CD4-positive, alpha-beta memory T cell (primary cell): ENCODE results near the gene USH1C. TPM values are rescaled to one million over a fixed set of nuclear protein-coding genes. Genes with fewer than 3 reads are reported as not detected.

Source experiments
- CTCF ChIA-PET: fragments of 350-600 bp; sonication (Branson Sonifier 250); formaldehyde crosslinking; loops from one replicate; lab custom pipeline; 2021; ENCODE audit warnings: inconsistent platforms; ENCODE audit not compliant: partially characterized antibody; lab: Charles Lee
- POLR2A ChIA-PET: fragments of 350-600 bp; sonication (Branson Sonifier 250); formaldehyde crosslinking; loops from one replicate; lab custom pipeline; 2021; ENCODE audit not compliant: partially characterized antibody; lab: Charles Lee
- DNase-seq, 5 donors: peaks; one replicate each; pipeline versions ENCODE4 v3.0.0 to v3.0.0-alpha.2; 2020 to 2022; ENCODE audit warnings: mixed read lengths in 1 of 5
- H3K27ac ChIP-seq: one replicate; pipeline ENCODE4 v1.7.0; 2013; ENCODE audit warnings: low read depth, low read length
- H3K27me3 ChIP-seq: 2 replicates; pipeline ENCODE4 v1.7.0; 2013; ENCODE audit warnings: mild to moderate bottlenecking, low read length, moderate library complexity; ENCODE audit not compliant: insufficient read depth
- H3K36me3 ChIP-seq: 2 replicates; pipeline ENCODE4 v1.7.0; 2013; ENCODE audit warnings: mild to moderate bottlenecking, low read length, moderate library complexity; ENCODE audit not compliant: insufficient read depth
- H3K4me1 ChIP-seq: 2 replicates; pipeline ENCODE4 v1.7.0; 2013; ENCODE audit warnings: mild to moderate bottlenecking, low read length, moderate library complexity; ENCODE audit not compliant: insufficient read depth
- H3K4me3 ChIP-seq, 2 donors: one replicate each; pipeline ENCODE4 v1.7.0; 2013; ENCODE audit warnings: low read length in 2 of 2, mild to moderate bottlenecking in 1 of 2
- H3K9me3 ChIP-seq, 2 donors: one replicate each; pipeline ENCODE4 v1.7.0; 2013; ENCODE audit warnings: low read length in 2 of 2, control low read depth in 1 of 2; ENCODE audit not compliant: control insufficient read depth in 1 of 2
- H3K27ac Mint-ChIP-seq, 7 donors: one replicate each; pipeline ENCODE4 v1.8.0; 2020 to 2021; ENCODE audit warnings: mixed read lengths in 7 of 7, mild to moderate bottlenecking in 6 of 7, inconsistent platforms in 3 of 7, moderate library complexity in 3 of 7
- H3K27me3 Mint-ChIP-seq, 2 donors: one replicate each; pipeline ENCODE4 v1.8.0; 2020 to 2021; ENCODE audit warnings: mixed read lengths in 2 of 2
- H3K36me3 Mint-ChIP-seq, 2 donors: one replicate each; pipeline ENCODE4 v1.8.0; 2020 to 2021; ENCODE audit warnings: mixed read lengths in 2 of 2, inconsistent platforms in 1 of 2, mild to moderate bottlenecking in 1 of 2
- H3K4me1 Mint-ChIP-seq, 4 donors: one replicate each; pipeline ENCODE4 v1.8.0; 2020 to 2021; ENCODE audit warnings: mixed read lengths in 4 of 4, mild to moderate bottlenecking in 1 of 4
- H3K4me3 Mint-ChIP-seq, 8 donors: one replicate each; pipeline ENCODE4 v1.8.0; 2020 to 2021; ENCODE audit warnings: mixed read lengths in 8 of 8, mild to moderate bottlenecking in 7 of 8, moderate library complexity in 6 of 8, inconsistent platforms in 3 of 8
- H3K9me3 Mint-ChIP-seq, 8 donors: one replicate each; pipeline ENCODE4 v1.8.0; 2020 to 2021; ENCODE audit warnings: mixed read lengths in 8 of 8, mild to moderate bottlenecking in 5 of 8, inconsistent platforms in 3 of 8, moderate library complexity in 1 of 8
- intact Hi-C: fragments of 100-400 bp; cut with micrococcal nuclease; formaldehyde crosslinking; loops from one replicate; pipeline ENCODE4 v1.15.1; 2023
- polyA plus RNA-seq, 2 donors: library from polyadenylated mRNA; unstranded; fragments of 300-500 nt; fragmentation: Illumina TruSeq; gene quantifications; one replicate each; pipeline ENCODE4 v1.2.3, GENCODE V29; 2021
- total RNA-seq, 2 experiments: library from RNA; stranded (reverse); gene quantifications; one replicate each; pipeline ENCODE4 v1.2.3, GENCODE V29; 2021

USH1C gene
- total and polyA plus RNA-seq, 4 experiments from 2014 or later: not detected

DNA sequence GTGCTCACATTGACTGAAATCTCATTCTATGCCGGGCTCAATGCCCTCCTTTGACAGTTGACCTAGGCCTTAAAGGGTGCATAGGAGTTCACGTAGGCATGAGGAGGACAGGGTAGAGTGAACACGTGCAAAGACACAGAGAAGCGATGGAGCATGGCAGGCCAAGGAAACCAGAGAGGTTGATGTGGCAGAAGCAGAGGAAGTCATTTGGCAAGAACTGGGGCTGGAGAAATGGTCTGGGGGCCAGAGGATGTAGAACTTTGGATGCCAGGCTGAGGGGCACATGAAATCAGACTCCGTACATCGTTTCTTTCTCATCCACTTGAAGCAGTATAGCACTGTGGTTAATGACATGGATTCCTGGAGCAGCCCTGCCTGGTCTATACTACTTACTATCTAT is 54.0 kb downstream of the USH1C start:
- intact Hi-C loops: no loop called here
- Mint-ChIP-seq H3K36me3 (no peaks in the 10 kb centered on the region), H3K27ac (no peak overlapping the region), H3K4me1 (no peaks in the 10 kb centered on the region), H3K4me3 (no peak overlapping the region), H3K27me3 (peaks cover 9 to 20% of the 10 kb centered on the region in 2 donors), H3K9me3 (no peaks in the 10 kb centered on the region)
- Histone ChIP-seq H3K36me3 (no peaks in the 10 kb centered on the region), H3K4me3 (no peak overlapping the region), H3K9me3 (no peaks in the 10 kb centered on the region), H3K27ac (no peak overlapping the region), H3K4me1 (no peaks in the 10 kb centered on the region), H3K27me3 (no peaks in the 10 kb centered on the region)
- CTCF ChIA-PET: no interaction called here
- DNase-seq: no peak
- POLR2A ChIA-PET: no interaction called here

DNA sequence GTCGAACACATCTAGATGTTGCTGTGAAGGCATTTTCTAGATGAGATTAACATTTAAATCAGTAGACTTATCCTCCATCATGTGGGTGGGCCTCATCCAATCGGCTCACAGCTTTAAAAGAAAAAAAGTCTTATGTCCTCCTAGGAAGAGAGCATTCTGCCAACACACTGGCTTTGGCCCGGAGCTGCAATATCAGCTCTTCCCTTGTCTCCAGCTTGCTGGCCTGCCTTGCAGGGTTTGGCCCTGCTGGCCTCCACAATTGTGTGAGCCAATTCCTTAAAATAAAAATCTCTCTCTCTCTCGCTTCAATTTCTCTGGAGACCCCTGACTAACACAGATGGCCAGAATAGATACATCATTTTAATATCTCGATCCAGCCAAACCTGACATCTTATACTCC is 54.5 kb downstream of the USH1C start:
- H3K36me3 ChIP-seq: no peaks in the 10 kb centered on the region
- ChIA-PET POLR2A (no interaction called here), CTCF (no interaction called here)
- H3K27ac ChIP-seq: no peak overlapping the region
- H3K4me3 ChIP-seq: no peak overlapping the region
- H3K9me3 ChIP-seq: no peaks in the 10 kb centered on the region
- no peaks in the 10 kb centered on the region for H3K9me3 Mint-ChIP-seq
- no peaks in the 10 kb centered on the region for H3K4me1 Mint-ChIP-seq
- H3K27ac Mint-ChIP-seq: no peak overlapping the region
- DNase-seq: no peak
- intact Hi-C loops: no loop called here
- H3K4me1 ChIP-seq: no peaks in the 10 kb centered on the region
- no peaks in the 10 kb centered on the region for H3K27me3 ChIP-seq
- peaks cover 9 to 20% of the 10 kb centered on the region in 2 donors for H3K27me3 Mint-ChIP-seq
- no peaks in the 10 kb centered on the region for H3K36me3 Mint-ChIP-seq
- no peak overlapping the region for H3K4me3 Mint-ChIP-seq

DNA sequence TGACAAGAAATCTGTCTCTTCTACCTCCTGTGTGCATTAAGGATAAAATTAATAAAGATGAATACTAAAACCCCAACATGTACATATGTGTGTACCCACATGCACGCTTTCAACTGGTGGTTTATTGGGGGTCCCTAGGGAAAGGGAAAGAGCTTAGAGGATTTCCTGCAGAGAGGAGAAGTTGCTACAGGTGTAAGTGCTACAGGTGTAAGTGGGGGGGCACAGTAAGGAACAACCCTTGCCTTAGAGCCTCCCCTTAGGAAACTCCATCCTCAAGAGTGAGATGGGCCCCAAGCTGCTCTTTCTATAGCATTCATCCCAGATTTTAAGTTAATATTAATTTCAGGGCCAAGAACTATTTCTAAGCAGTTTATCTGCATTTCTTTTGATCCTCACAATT is 55.7 kb downstream of the USH1C start:
- DNase-seq: no peak
- H3K9me3 Mint-ChIP-seq: peaks cover 0 to 3% (median under 1%) of the 10 kb centered on the region in 8 donors
- no peaks in the 10 kb centered on the region for H3K27me3 ChIP-seq
- intact Hi-C loops: no loop called here
- no peak overlapping the region for H3K4me3 Mint-ChIP-seq
- no peak overlapping the region for H3K27ac ChIP-seq
- H3K9me3 ChIP-seq: no peaks in the 10 kb centered on the region
- H3K4me1 ChIP-seq: no peaks in the 10 kb centered on the region
- H3K4me3 ChIP-seq: no peak overlapping the region
- no peaks in the 10 kb centered on the region for H3K36me3 Mint-ChIP-seq
- no peak overlapping the region for H3K27ac Mint-ChIP-seq
- POLR2A ChIA-PET: no interaction called here
- CTCF ChIA-PET: interaction anchor here (1.2 kb wide), 1 partner anchor 10 kb away, joined by 4 read pairs; no protein-coding TSS in a partner anchor
- no peaks in the 10 kb centered on the region for H3K4me1 Mint-ChIP-seq
- H3K27me3 Mint-ChIP-seq: peaks cover 11 to 20% of the 10 kb centered on the region in 2 donors
- no peaks in the 10 kb centered on the region for H3K36me3 ChIP-seq

DNA sequence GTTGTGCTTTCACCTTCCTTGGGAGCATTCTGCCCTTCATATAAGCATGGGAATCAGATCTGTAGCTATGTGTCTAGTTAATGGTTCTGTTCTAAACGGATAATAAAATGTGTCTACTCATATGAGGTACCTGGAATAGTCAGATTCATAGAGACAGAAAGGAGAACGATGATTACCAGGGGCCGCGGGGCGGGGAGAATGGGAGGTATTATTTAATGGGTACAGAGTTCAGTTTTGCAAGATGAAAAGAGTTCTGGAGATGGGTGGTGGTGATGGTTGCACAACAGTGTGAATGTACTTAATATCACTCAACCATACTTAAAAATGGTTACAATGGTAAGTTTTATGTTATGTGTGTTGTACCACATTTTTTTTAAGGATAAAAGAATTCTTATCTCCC is 57.6 kb downstream of the USH1C start:
- peaks cover 14 to 19% of the 10 kb centered on the region in 2 donors for H3K27me3 Mint-ChIP-seq
- CTCF ChIA-PET: no interaction called here
- H3K9me3 Mint-ChIP-seq: peaks cover 0 to 7% (median 2%) of the 10 kb centered on the region in 8 donors
- Histone ChIP-seq H3K36me3 (no peaks in the 10 kb centered on the region), H3K27ac (no peak overlapping the region), H3K4me3 (no peak overlapping the region), H3K4me1 (no peaks in the 10 kb centered on the region), H3K9me3 (no peaks in the 10 kb centered on the region), H3K27me3 (no peaks in the 10 kb centered on the region)
- H3K4me1 Mint-ChIP-seq: no peaks in the 10 kb centered on the region
- POLR2A ChIA-PET: no interaction called here
- H3K4me3 Mint-ChIP-seq: no peak overlapping the region
- intact Hi-C loops: no loop called here
- peak overlapping the region in 1 of 7 donors; percentile 23 for H3K27ac Mint-ChIP-seq
- no peaks in the 10 kb centered on the region for H3K36me3 Mint-ChIP-seq
- no peak for DNase-seq

DNA sequence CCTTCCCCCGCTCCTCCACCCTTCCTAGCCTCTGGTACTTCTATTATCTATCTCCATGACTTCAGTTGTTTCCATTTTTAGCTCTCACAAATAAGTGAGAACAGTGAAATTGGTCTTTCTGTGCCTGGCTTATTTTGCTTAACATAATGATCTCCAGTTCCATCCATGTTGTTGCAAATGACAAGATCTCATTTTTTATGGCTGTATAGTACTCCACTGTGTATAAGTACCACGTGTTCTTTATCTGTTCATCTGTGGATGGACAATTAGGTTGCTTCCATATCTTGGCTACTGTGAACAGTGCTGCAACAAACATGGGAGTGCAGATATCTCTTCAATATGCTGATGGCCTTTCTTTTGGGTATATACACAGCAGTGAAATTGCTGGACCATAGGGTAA is 60.7 kb downstream of the USH1C start:
- DNase-seq: no peak
- Histone ChIP-seq H3K9me3 (no peaks in the 10 kb centered on the region), H3K4me3 (no peak overlapping the region), H3K4me1 (no peaks in the 10 kb centered on the region), H3K36me3 (no peaks in the 10 kb centered on the region), H3K27ac (no peak overlapping the region), H3K27me3 (no peaks in the 10 kb centered on the region)
- POLR2A ChIA-PET: no interaction called here
- peaks cover 0 to 7% (median 2%) of the 10 kb centered on the region in 8 donors for H3K9me3 Mint-ChIP-seq
- no peak overlapping the region for H3K4me3 Mint-ChIP-seq
- peaks cover 0 to 2% (median 0%) of the 10 kb centered on the region in 4 donors for H3K4me1 Mint-ChIP-seq
- CTCF ChIA-PET: no interaction called here
- intact Hi-C loops: no loop called here
- H3K27ac Mint-ChIP-seq: no peak overlapping the region
- H3K27me3 Mint-ChIP-seq: peaks cover 10 to 13% of the 10 kb centered on the region in 2 donors
- no peaks in the 10 kb centered on the region for H3K36me3 Mint-ChIP-seq

DNA sequence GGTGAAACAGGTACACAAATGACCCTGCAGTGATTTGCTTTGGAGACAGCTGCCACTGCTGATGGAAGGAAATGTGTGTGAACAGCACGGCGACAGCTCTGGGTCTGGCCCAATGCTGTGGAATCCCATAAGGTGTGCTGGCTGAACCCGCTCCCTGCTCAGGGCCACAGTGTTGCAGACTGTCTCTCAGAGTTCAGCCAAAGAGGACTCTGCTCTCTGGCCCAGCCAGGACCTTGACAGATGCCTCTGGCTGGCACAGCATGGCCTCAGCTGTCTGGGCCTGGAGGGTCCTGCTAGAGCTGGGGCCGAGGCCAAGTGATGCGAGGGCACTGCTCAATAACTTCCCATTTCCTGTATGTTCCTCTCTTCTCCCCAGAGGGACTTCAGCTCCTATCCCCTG is 62.3 kb downstream of the USH1C start:
- Mint-ChIP-seq H3K27ac (no peak overlapping the region), H3K36me3 (no peaks in the 10 kb centered on the region), H3K4me1 (peaks cover 0 to 2% (median 1%) of the 10 kb centered on the region in 4 donors), H3K9me3 (peaks cover 0 to 7% (median 2%) of the 10 kb centered on the region in 8 donors), H3K27me3 (peaks cover 13 to 22% of the 10 kb centered on the region in 2 donors), H3K4me3 (no peak overlapping the region)
- CTCF ChIA-PET: interaction anchor here (1.7 kb wide), 1 partner anchor 128 kb away, joined by 8 read pairs; no protein-coding TSS in a partner anchor
- intact Hi-C loops: no loop called here
- H3K4me3 ChIP-seq: no peak overlapping the region
- H3K27ac ChIP-seq: no peak overlapping the region
- H3K4me1 ChIP-seq: no peaks in the 10 kb centered on the region
- DNase-seq: no peak
- H3K27me3 ChIP-seq: no peaks in the 10 kb centered on the region
- POLR2A ChIA-PET: no interaction called here
- H3K36me3 ChIP-seq: no peaks in the 10 kb centered on the region
- no peaks in the 10 kb centered on the region for H3K9me3 ChIP-seq

DNA sequence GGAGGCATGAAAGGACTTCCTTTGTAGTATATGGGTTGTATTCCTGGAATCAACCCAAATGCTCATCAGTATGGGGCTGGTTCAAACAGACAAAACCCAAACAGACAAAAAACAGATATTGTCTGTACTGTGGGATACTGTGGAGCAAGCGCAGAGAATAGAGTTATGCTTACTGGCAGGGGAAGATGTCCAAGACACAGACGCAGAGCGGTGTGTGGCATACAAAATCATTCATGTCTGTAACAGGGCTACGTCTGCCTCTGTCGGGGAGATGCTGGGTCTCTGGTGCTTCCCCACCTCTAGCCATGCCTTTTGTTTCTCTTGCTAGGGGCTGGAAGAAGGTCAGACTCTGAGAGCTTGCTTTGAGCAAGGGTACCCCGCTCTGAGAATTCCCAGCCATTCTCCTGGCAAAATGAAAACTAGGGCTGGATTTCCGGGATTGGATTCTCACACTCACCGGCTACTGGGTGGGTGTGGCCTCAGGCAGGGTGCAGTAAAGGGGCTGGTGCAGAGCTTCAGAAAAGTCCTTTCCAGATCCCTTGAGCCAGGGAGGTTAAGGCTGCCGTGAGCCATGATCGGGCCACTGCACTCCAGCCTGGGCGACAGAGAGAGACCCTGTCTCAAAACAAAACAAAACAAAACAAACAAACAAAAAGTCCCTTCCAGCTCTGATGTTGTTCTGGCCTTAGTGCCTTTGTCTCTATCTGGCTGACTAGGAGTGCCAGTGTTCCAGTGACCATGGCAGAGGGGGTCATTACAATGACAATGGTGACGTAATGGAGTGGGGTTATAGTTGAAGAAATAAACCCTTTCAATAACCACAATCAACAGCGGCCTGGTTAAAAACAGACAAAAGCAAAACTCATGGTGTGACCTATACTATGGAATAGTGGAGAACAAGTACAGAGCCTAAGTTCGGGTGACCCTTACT is 64.7 kb downstream of the USH1C start:
- H3K27ac Mint-ChIP-seq: no peak overlapping the region
- H3K4me3 Mint-ChIP-seq: no peak overlapping the region
- no peak overlapping the region for H3K27ac ChIP-seq
- intact Hi-C loops: no loop called here
- H3K9me3 Mint-ChIP-seq: peaks cover 0 to 7% (median 2%) of the 10 kb centered on the region in 8 donors
- ChIA-PET CTCF (no interaction called here), POLR2A (no interaction called here)
- no peak for DNase-seq
- peaks cover 21 to 34% of the 10 kb centered on the region in 2 donors for H3K27me3 Mint-ChIP-seq
- H3K9me3 ChIP-seq: no peaks in the 10 kb centered on the region
- no peak overlapping the region for H3K4me3 ChIP-seq
- no peaks in the 10 kb centered on the region for H3K27me3 ChIP-seq
- no peaks in the 10 kb centered on the region for H3K36me3 Mint-ChIP-seq
- H3K36me3 ChIP-seq: no peaks in the 10 kb centered on the region
- H3K4me1 Mint-ChIP-seq: peaks cover 0 to 5% (median 4%) of the 10 kb centered on the region in 4 donors
- no peaks in the 10 kb centered on the region for H3K4me1 ChIP-seq
